ENCODE data around the gene CHRNA5.

The CHRNA5 gene

GRCh38 chr15:78626381-78626995 is 61.2 kb downstream of the CHRNA5 start:
- Histone ChIP-seq H3K27me3 (ENCODE audit: low read depth, low read length) (peaks cover 15% of the 10 kb centered on the region; the same call in 1 of the 2 replicates), H3K4me2 (ENCODE audit: low read length) (no peak overlapping the region), H3K79me2 (ENCODE audit: low read length) (no peaks in the 10 kb centered on the region), H3K4me1 (ENCODE audit: low read length) (no peaks in the 10 kb centered on the region), H3K9ac (ENCODE audit: low read length) (no peak overlapping the region), H3K9me3 (ENCODE audit: insufficient read depth, low read length) (no peaks in the 10 kb centered on the region), H4K20me1 (ENCODE audit: insufficient read depth, low read length) (no peaks in the 10 kb centered on the region), H3K4me3 (ENCODE audit: low read length) (no peak overlapping the region), H3K36me3 (replicated peaks; ENCODE audit: low read depth, low read length) (no peaks in the 10 kb centered on the region), H2AFZ (ENCODE audit: low read depth, low read length) (no peak overlapping the region), H3K27ac (ENCODE audit: low read length) (no peak overlapping the region)
- TF ChIP-seq CTCF (IDR thresholded peaks at IDR 0.05; ENCODE audit: low read depth, low read length) (no peak), EZH2phosphoT487 (IDR thresholded peaks at IDR 0.05; ENCODE audit: low read depth) (no peak)

- no peaks in the 10 kb centered on the region for H3K4me1 ChIP-seq (ENCODE audit: low read length)
- no peak overlapping the region for H3K27ac ChIP-seq (ENCODE audit: low read length)
- H3K4me3 ChIP-seq (ENCODE audit: low read length) = no peak overlapping the region
- TF ChIP-seq CTCF (IDR thresholded peaks at IDR 0.05; ENCODE audit: low read depth, low read length) = no peak
- no peak for TF ChIP-seq EZH2phosphoT487 (IDR thresholded peaks at IDR 0.05; ENCODE audit: low read depth)
- peaks cover 15% of the 10 kb centered on the region; the same call in 1 of the 2 replicates for H3K27me3 ChIP-seq (ENCODE audit: low read depth, low read length)
- H3K79me2 ChIP-seq (ENCODE audit: low read length) = no peaks in the 10 kb centered on the region
- no peaks in the 10 kb centered on the region for H3K9me3 ChIP-seq (ENCODE audit: insufficient read depth, low read length)
- H3K4me2 ChIP-seq (ENCODE audit: low read length) = no peak overlapping the region
- H4K20me1 ChIP-seq (ENCODE audit: insufficient read depth, low read length) = no peaks in the 10 kb centered on the region
- H3K9ac ChIP-seq (ENCODE audit: low read length) = no peak overlapping the region
- no peaks in the 10 kb centered on the region for H3K36me3 ChIP-seq (replicated peaks; ENCODE audit: low read depth, low read length)
- H2AFZ ChIP-seq (ENCODE audit: low read depth, low read length) = no peak overlapping the region
Observed at GRCh38 chr15:78627348-78627747, 62.0 kb downstream of the CHRNA5 start.

GRCh38 chr15:78628227-78628626 is 62.9 kb downstream of the CHRNA5 start:
- Histone ChIP-seq H3K79me2 (ENCODE audit: low read length) (no peaks in the 10 kb centered on the region), H3K27ac (ENCODE audit: low read length) (no peak overlapping the region), H3K27me3 (ENCODE audit: low read depth, low read length) (peaks cover 20% of the 10 kb centered on the region; the same call in 1 of the 2 replicates), H3K4me1 (ENCODE audit: low read length) (no peaks in the 10 kb centered on the region), H3K9me3 (ENCODE audit: insufficient read depth, low read length) (peaks cover 5% of the 10 kb centered on the region; the same call in 1 of the 2 replicates), H3K4me3 (ENCODE audit: low read length) (no peak overlapping the region), H3K9ac (ENCODE audit: low read length) (no peak overlapping the region), H3K36me3 (replicated peaks; ENCODE audit: low read depth, low read length) (no peaks in the 10 kb centered on the region), H3K4me2 (ENCODE audit: low read length) (no peak overlapping the region), H2AFZ (ENCODE audit: low read depth, low read length) (no peak overlapping the region), H4K20me1 (ENCODE audit: insufficient read depth, low read length) (no peaks in the 10 kb centered on the region)
- no peak for TF ChIP-seq CTCF (IDR thresholded peaks at IDR 0.05; ENCODE audit: low read depth, low read length)
- no peak for TF ChIP-seq EZH2phosphoT487 (IDR thresholded peaks at IDR 0.05; ENCODE audit: low read depth)

GRCh38 chr15:78629031-78629715 is 63.9 kb downstream of the CHRNA5 start:
- no peaks in the 10 kb centered on the region for H3K79me2 ChIP-seq (ENCODE audit: low read length)
- no peaks in the 10 kb centered on the region for H3K36me3 ChIP-seq (replicated peaks; ENCODE audit: low read depth, low read length)
- no peak overlapping the region for H3K4me3 ChIP-seq (ENCODE audit: low read length)
- no peak overlapping the region for H2AFZ ChIP-seq (ENCODE audit: low read depth, low read length)
- H3K9ac ChIP-seq (ENCODE audit: low read length) = no peak overlapping the region
- no peaks in the 10 kb centered on the region for H3K4me1 ChIP-seq (ENCODE audit: low read length)
- peaks cover 9% of the 10 kb centered on the region; the same call in 1 of the 2 replicates for H3K9me3 ChIP-seq (ENCODE audit: insufficient read depth, low read length)
- H4K20me1 ChIP-seq (ENCODE audit: insufficient read depth, low read length) = no peaks in the 10 kb centered on the region
- H3K4me2 ChIP-seq (ENCODE audit: low read length) = no peak overlapping the region
- H3K27me3 ChIP-seq (ENCODE audit: low read depth, low read length) = peaks cover 23% of the 10 kb centered on the region; the same call in 1 of the 2 replicates
- H3K27ac ChIP-seq (ENCODE audit: low read length) = no peak overlapping the region
- TF ChIP-seq EZH2phosphoT487 (IDR thresholded peaks at IDR 0.05; ENCODE audit: low read depth) (no peak), CTCF (IDR thresholded peaks at IDR 0.05; ENCODE audit: low read depth, low read length) (no peak)
